BE2C (cell line): ENCODE results near the gene HLA-B.
A peak's percentile ranks its signal among the peaks of the same experiment; 100 is the strongest.
"Not testable (repeated sequence)": the region's sequence is repeated elsewhere in the genome, so short reads cannot be mapped to it uniquely, and the experiment has no call there.

Experiments
- DNase-seq: peaks from one replicate; pipeline ENCODE4 v3.0.0-alpha.2; 2020
- H3K27me3 ChIP-seq: fragments of 250-450 bp; sonication (Bioruptor Pico); 2 replicates; pipeline ENCODE4 v1.5.1; 2020; ENCODE audit warnings: mild to moderate bottlenecking
- H3K36me3 ChIP-seq: fragments of 250-450 bp; sonication (Bioruptor Pico); 2 replicates; pipeline ENCODE4 v1.5.1; 2020; ENCODE audit warnings: mild to moderate bottlenecking
- H3K4me1 ChIP-seq: fragments of 250-450 bp; sonication (Bioruptor Pico); 2 replicates; pipeline ENCODE4 v1.5.1; 2020
- H3K4me3 ChIP-seq: 2 replicates; pipeline ENCODE4 v1.5.1; 2011; ENCODE audit warnings: low read depth, low read length
- H3K9me3 ChIP-seq: fragments of 250-450 bp; sonication (Bioruptor Pico); 2 replicates; pipeline ENCODE4 v1.5.1; 2020
- TF ChIP-seq, protein P1 (sequence below): IDR thresholded peaks from 2 replicates; pipeline ENCODE4 v1.5.1; 2012; ENCODE audit warnings: mild to moderate bottlenecking, low read depth, low read length

HLA-B gene

DNA sequence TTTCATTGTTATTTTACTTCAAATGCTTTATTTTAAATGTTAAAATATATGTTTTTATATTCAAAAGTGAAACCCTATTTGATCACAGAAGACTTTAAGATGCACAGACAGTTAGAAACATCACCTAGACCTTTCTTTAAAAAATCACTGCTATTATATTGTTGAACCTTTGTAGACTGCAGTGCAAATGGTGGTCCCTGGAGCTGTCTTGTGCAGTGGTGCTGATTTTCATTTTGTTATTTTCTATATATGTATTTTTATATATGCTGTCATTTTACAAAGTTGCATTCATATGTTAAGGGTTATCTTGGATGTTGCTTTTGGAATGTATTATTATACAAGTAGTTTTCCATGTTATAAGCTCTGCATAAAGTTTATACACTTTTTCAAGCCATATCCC is 18.7 kb upstream of the HLA-B start:
- H3K4me1 ChIP-seq: no peaks in the 10 kb centered on the region
- no peaks in the 10 kb centered on the region; the same call in 1 of the 2 replicates for H3K9me3 ChIP-seq
- no peaks in the 10 kb centered on the region for H3K36me3 ChIP-seq
- TF ChIP-seq, protein P1, sequence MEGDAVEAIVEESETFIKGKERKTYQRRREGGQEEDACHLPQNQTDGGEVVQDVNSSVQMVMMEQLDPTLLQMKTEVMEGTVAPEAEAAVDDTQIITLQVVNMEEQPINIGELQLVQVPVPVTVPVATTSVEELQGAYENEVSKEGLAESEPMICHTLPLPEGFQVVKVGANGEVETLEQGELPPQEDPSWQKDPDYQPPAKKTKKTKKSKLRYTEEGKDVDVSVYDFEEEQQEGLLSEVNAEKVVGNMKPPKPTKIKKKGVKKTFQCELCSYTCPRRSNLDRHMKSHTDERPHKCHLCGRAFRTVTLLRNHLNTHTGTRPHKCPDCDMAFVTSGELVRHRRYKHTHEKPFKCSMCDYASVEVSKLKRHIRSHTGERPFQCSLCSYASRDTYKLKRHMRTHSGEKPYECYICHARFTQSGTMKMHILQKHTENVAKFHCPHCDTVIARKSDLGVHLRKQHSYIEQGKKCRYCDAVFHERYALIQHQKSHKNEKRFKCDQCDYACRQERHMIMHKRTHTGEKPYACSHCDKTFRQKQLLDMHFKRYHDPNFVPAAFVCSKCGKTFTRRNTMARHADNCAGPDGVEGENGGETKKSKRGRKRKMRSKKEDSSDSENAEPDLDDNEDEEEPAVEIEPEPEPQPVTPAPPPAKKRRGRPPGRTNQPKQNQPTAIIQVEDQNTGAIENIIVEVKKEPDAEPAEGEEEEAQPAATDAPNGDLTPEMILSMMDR: no peak
- no peak for DNase-seq
- H3K27me3 ChIP-seq: peaks cover 45% of the 10 kb centered on the region
- no peak overlapping the region for H3K4me3 ChIP-seq

DNA sequence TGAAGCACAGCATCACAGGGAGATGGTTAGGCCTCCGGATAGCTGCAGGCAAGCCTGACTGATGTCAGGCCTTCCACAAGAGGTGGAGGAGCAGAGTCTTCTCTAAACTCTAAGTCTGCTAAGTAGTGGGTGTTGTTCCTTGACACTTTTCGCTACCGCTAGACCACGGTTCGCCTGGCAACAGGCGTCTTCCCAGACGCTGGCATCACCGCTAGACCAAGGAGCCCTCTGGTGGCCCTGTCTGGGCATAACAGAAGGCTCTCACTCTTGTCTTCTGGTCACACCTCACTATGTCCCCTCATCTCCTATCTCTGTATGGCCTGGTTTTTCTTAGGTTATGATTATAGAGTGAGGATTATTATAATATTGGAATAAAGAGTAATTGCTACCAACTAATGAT is 17.1 kb upstream of the HLA-B start:
- H3K36me3 ChIP-seq: not testable (repeated sequence)

DNA sequence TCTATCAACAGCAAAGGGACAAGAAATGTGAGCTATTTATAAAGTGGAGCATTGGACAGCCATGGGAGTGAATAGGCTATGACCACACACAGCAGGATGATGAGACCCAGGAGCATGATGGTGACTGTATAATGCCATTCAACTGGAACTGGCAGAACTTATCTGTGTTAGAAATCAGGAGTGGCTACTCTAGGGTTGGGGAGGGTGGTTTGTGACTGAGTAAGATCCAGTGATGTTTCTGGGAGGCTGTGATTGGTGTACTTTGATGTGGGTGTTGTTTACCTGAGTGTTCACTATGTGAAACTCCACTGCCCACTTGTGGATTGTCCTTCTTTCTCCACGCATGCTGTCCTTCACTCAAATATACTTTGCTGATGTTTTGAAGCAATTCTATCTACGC is 11.5 kb upstream of the HLA-B start:
- TF ChIP-seq, protein P1: no peak
- Histone ChIP-seq H3K4me3 (no peak overlapping the region), H3K4me1 (no peaks in the 10 kb centered on the region), H3K27me3 (peaks cover 55% of the 10 kb centered on the region), H3K36me3 (no peaks in the 10 kb centered on the region), H3K9me3 (no peaks in the 10 kb centered on the region)
- no peak for DNase-seq

More for the DNA sequence above, 17.1 kb upstream of the HLA-B start:
- peaks cover 46% of the 10 kb centered on the region for H3K27me3 ChIP-seq
- not testable (repeated sequence) for DNase-seq, H3K4me1 ChIP-seq, H3K9me3 ChIP-seq, H3K4me3 ChIP-seq

DNA sequence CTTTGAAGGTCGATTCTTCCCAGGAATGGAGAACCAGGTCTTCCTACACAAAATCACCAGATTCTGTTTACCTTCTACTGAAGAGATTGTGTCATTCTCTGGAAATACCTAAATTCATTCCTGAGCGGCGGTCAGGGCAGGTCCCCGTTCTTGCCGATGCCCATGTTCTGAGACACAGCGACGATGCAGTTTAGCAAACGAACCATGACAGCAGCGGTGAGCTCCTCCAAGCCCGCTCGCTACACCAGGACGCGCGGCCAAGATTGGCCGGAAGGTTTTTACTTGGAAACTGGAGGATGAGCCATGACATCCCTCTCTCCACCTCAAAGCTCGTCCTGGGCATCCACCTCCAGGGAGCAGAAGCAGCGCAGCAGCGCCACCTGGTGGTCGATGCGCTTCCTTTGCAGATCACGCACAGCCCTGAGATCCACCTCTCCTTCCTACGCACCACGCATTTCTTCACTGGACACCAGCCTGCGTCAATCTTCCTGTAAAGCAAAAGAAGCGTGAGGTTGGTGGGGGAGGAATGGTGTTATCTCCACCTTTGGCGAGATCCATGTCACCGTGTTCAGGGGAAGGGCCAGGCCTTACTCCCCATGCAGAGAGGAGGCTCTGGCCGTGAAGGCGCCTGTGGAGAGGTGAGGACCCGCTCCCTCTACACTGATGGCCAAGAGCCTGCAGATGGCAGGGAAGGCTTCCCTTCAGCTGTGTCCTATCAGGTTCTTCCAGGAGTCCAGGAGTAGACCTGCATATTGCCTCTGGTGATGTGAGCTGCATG is 9.9 kb upstream of the HLA-B start:
- peaks cover 50% of the 10 kb centered on the region for H3K27me3 ChIP-seq
- H3K4me3 ChIP-seq: no peak overlapping the region
- TF ChIP-seq, protein P1: peak; percentile 91
- H3K9me3 ChIP-seq: no peaks in the 10 kb centered on the region
- no peaks in the 10 kb centered on the region for H3K4me1 ChIP-seq
- DNase-seq: peak; percentile 88
- no peaks in the 10 kb centered on the region for H3K36me3 ChIP-seq

DNA sequence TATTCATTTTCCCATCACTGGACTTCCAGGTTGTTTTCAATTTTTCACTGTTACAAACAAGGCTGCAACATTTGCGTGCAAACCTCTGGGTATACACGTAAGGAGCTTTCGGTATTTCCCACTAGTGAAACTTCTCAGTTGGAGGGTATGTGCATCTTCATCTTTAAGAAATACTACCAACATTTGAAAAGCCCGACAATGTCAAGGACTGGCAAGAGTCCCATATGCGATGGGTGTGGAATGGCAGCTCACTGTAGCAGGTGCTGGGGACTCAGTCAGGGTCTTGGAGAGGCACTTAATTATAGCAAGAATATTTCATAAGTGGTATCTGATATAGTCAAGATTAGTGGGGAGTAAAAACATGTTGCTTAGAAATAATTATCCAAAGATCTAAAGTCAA is 8.9 kb upstream of the HLA-B start:
- Histone ChIP-seq H3K4me1 (no peaks in the 10 kb centered on the region), H3K4me3 (no peak overlapping the region), H3K27me3 (peaks cover 48% of the 10 kb centered on the region), H3K36me3 (no peaks in the 10 kb centered on the region), H3K9me3 (no peaks in the 10 kb centered on the region)
- no peak for DNase-seq
- TF ChIP-seq, protein P1: no peak

DNA sequence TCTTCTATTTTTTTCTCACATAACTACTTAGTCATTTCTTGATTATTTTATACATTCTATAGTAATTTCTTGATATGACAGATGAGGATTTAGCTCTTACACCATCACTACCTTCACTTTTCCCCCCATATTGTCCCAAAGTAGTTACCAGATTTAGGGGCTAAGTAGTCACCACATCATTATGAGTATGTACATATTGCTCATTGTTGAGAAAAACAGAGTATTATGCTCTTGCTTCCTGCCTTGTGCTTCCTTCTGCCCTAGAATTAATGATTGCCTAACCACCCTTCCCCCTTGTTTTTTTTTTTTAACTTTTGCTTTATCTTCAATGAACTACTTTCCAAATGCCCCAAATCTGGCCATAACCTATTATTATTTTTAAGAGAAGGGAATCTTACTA is 6.8 kb upstream of the HLA-B start:
- Histone ChIP-seq H3K9me3 (no peaks in the 10 kb centered on the region), H3K27me3 (peaks cover 47% of the 10 kb centered on the region), H3K36me3 (no peaks in the 10 kb centered on the region), H3K4me1 (no peaks in the 10 kb centered on the region), H3K4me3 (no peak overlapping the region)
- TF ChIP-seq, protein P1: no peak
- DNase-seq: no peak

DNA sequence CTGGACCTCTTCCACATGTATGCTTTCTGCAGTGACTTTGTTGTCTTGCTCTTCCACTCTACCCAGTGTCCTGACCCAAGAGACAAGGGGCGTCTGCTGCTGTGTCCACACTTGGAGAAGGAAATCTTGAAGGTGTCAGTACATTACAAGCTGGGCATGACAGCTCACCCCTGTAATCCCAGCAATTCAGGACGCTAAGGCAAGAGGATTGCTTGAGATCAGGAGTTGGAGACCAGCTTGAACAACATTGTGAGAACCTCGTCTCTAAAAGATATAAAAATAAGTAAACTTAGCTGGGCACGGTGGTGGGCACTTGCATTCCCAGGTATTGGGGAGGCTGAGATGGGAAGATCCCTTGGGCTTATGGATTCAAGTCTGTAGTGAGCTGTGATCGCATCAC is 5.8 kb upstream of the HLA-B start:
- Histone ChIP-seq H3K27me3 (peaks cover 43% of the 10 kb centered on the region), H3K4me3 (no peak overlapping the region), H3K9me3 (no peaks in the 10 kb centered on the region), H3K4me1 (no peaks in the 10 kb centered on the region), H3K36me3 (no peaks in the 10 kb centered on the region)
- TF ChIP-seq, protein P1: no peak
- DNase-seq: no peak
